Measurements from ENCODE around the gene SF3A2.

The SF3A2 gene

DNA sequence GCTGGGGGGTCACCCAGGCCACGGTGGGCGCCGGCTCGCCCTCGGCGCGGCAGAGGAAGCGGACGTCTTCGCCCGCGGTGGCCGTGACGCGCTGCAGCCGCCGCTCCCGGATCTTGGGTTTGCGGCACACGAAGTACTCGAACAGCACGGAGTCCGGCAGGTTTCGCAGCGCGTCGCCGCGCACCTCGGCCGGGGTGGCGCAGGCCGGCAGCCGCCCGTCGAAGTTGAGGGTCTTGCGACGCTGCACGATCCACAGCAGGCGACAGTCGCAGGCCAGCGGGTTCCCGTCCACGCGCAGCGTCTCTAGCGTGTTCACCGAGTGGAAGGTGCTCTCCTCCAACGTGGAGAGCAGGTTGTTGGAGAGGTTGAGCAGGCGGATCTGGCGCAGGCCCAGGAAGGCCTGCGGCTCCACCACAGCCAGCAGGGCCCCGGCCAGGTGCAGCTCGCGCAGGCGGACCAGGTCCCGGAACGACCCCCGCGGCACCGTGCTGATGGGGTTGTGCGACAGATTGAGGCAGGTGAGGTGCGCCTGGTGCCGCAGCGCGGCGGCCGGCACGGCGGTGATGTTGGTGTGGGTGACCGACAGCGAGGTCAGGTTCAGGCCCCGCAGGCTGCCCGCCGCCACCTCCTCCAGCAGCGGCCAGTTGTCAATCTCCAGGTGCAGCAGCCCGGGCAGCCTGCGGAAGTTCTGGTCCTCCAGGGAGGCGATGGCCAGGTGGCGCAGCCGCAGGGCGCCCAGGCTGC is 54.0 kb downstream of the SF3A2 start:
- TF ChIP-seq, protein P1, sequence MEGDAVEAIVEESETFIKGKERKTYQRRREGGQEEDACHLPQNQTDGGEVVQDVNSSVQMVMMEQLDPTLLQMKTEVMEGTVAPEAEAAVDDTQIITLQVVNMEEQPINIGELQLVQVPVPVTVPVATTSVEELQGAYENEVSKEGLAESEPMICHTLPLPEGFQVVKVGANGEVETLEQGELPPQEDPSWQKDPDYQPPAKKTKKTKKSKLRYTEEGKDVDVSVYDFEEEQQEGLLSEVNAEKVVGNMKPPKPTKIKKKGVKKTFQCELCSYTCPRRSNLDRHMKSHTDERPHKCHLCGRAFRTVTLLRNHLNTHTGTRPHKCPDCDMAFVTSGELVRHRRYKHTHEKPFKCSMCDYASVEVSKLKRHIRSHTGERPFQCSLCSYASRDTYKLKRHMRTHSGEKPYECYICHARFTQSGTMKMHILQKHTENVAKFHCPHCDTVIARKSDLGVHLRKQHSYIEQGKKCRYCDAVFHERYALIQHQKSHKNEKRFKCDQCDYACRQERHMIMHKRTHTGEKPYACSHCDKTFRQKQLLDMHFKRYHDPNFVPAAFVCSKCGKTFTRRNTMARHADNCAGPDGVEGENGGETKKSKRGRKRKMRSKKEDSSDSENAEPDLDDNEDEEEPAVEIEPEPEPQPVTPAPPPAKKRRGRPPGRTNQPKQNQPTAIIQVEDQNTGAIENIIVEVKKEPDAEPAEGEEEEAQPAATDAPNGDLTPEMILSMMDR (conservative IDR thresholded peaks at IDR 0.05): no peak
- peak overlapping the region; percentile 79 for H3K27ac ChIP-seq

DNA sequence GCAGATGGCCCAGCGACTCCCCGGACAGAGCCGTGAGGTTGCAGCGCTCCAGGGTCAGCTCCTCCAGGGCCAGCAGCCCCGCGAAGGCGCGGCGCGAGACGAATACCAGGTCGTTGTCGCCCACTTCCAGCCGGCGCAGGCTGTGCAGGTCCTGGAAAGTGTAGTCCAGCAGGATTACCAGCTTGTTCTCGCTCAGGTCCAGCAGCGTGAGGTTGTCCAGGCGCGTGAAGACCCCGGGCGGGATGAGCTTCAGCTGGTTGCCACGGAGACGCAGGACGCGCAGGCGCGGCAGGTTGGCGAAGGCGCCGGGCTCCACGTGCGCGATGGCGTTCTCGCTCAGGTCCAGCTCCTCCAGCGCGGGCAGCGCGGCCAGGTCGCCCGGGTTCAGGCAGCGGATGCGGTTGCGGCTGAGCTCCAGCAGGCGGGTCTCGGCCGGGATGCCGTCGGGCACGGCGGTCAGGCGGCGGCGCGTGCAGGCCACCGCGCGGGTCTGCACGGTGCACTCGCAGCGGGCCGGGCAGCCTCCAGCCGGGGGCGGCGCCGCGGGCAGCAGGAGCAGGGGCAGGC is 54.6 kb downstream of the SF3A2 start:
- peak overlapping the region; percentile 79 for H3K27ac ChIP-seq
- TF ChIP-seq, protein P1 (conservative IDR thresholded peaks at IDR 0.05): 0 out of 2 replicates have a peak, but pooled peaks have one; percentile 14

DNA sequence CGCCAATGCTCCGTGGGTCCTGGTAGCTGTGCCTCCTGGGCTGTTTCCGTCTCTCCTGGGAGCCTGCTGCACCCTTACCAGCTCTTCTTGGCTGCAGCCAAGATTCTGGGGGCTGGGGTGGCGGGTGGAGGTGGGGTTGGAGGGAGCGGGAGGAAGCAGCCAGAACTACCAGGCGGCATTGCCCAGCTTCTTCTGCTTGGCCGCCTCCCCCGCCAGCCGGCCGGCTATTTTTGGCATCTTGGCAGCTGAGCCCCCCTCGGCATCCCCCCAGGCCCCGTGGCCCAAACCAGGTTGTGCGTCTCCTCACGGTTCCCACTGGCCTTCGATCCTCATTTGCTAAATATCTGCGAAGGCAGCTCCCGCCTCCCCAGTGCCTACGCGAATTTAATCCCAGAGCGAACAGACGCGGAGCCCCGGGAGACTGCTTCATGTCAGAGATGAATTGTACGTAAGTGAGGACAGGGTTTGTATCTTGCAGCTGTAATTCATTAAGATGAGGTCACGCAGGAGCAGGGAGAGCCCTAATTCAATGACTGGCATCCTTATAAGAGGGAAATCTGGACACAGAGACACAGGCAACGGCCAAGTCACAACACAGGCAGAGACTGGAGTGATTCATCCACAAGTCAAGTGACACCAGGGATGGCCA is 58.2 kb downstream of the SF3A2 start:
- no peak overlapping the region for H3K27ac ChIP-seq
- TF ChIP-seq, protein P1 (conservative IDR thresholded peaks at IDR 0.05): no peak

GRCh38 chr19:2296141-2296540 is 59.5 kb downstream of the SF3A2 start:
- TF ChIP-seq, protein P1 (conservative IDR thresholded peaks at IDR 0.05): no peak
- no peak overlapping the region for H3K27ac ChIP-seq
